ENCODE data around the gene DYNC1I1. TPM values are rescaled to one million over a fixed set of nuclear protein-coding genes. Genes with fewer than 3 reads are reported as not detected.

Gene DYNC1I1
- total RNA-seq, 1 experiment from 2014 or later, result 8.3 TPM

GRCh38 chr7:96009148-96009547 lies 236.8 kb downstream of the DYNC1I1 start:
- Mint-ChIP-seq H3K9me3 (ENCODE audit: unreplicated experiment) (no peaks in the 10 kb centered on the region), H3K4me1 (ENCODE audit: low read depth, unreplicated experiment) (no peaks in the 10 kb centered on the region), H3K36me3 (ENCODE audit: insufficient read depth, unreplicated experiment) (no peaks in the 10 kb centered on the region), H3K27me3 (ENCODE audit: insufficient read depth, unreplicated experiment) (peaks cover 4% of the 10 kb centered on the region), H3K4me3 (ENCODE audit: unreplicated experiment) (no peak overlapping the region), H3K27ac (ENCODE audit: unreplicated experiment) (no peak overlapping the region)
- no peaks in the 10 kb centered on the region for H3K9me3 ChIP-seq
- no peaks in the 10 kb centered on the region for H3K36me3 ChIP-seq (ENCODE audit: control insufficient read depth, insufficient read depth, low read length)
- intact Hi-C loops (cut with micrococcal nuclease; ENCODE audit: unreplicated experiment), result no loop called here
- no peak for DNase-seq
- H3K27me3 ChIP-seq (replicated peaks; ENCODE audit: control insufficient read depth, insufficient read depth, low read length), result no peaks in the 10 kb centered on the region
- no peaks in the 10 kb centered on the region for H3K4me1 ChIP-seq
- CTCF ChIA-PET, result no interaction called here
- H3K4me3 ChIP-seq (ENCODE audit: low read depth, low read length), result no peak overlapping the region
- no TSS peak for BruUV-seq (replicated peaks)
- POLR2A ChIA-PET, result no interaction called here
- TF ChIP-seq, protein P1, sequence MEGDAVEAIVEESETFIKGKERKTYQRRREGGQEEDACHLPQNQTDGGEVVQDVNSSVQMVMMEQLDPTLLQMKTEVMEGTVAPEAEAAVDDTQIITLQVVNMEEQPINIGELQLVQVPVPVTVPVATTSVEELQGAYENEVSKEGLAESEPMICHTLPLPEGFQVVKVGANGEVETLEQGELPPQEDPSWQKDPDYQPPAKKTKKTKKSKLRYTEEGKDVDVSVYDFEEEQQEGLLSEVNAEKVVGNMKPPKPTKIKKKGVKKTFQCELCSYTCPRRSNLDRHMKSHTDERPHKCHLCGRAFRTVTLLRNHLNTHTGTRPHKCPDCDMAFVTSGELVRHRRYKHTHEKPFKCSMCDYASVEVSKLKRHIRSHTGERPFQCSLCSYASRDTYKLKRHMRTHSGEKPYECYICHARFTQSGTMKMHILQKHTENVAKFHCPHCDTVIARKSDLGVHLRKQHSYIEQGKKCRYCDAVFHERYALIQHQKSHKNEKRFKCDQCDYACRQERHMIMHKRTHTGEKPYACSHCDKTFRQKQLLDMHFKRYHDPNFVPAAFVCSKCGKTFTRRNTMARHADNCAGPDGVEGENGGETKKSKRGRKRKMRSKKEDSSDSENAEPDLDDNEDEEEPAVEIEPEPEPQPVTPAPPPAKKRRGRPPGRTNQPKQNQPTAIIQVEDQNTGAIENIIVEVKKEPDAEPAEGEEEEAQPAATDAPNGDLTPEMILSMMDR (IDR thresholded peaks at IDR 0.05; ENCODE audit: insufficient read depth in 1 of 2, low read depth in 1 of 2, low read length in 1 of 2, severe bottlenecking in 1 of 2, unreplicated experiment in 1 of 2), result no peak

DNA sequence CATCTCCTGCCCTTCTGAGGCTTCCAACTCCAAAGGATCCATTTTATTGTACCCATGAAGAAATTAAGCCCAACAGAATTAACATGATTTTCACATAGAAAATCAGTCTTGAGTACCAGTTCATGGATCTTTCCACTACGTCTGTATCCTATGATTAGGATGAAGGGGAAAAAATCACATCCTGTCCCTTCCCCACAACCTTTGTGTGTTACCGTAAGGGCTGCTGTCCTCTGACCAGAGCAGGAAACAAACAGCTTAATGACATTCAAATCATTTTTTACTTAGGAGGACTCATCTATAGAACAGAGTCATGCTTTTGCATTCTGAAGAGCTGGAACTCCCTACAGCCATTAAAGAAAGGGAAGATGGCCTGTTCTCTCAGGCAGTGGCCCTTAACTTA lies 241.5 kb downstream of the DYNC1I1 start:
- TF ChIP-seq, protein P1 (IDR thresholded peaks at IDR 0.05; ENCODE audit: insufficient read depth in 1 of 2, low read depth in 1 of 2, low read length in 1 of 2, severe bottlenecking in 1 of 2, unreplicated experiment in 1 of 2), result no peak
- no peak overlapping the region for H3K4me3 ChIP-seq (ENCODE audit: low read depth, low read length)
- Mint-ChIP-seq H3K36me3 (ENCODE audit: insufficient read depth, unreplicated experiment) (no peaks in the 10 kb centered on the region), H3K4me3 (ENCODE audit: unreplicated experiment) (no peak overlapping the region), H3K9me3 (ENCODE audit: unreplicated experiment) (no peaks in the 10 kb centered on the region), H3K27ac (ENCODE audit: unreplicated experiment) (no peak overlapping the region), H3K27me3 (ENCODE audit: insufficient read depth, unreplicated experiment) (peaks cover 4% of the 10 kb centered on the region), H3K4me1 (ENCODE audit: low read depth, unreplicated experiment) (no peaks in the 10 kb centered on the region)
- H3K4me1 ChIP-seq, result no peaks in the 10 kb centered on the region
- no peaks in the 10 kb centered on the region for H3K9me3 ChIP-seq
- ChIA-PET POLR2A (no interaction called here), CTCF (no interaction called here)
- H3K36me3 ChIP-seq (ENCODE audit: control insufficient read depth, insufficient read depth, low read length), result no peaks in the 10 kb centered on the region
- H3K27me3 ChIP-seq (replicated peaks; ENCODE audit: control insufficient read depth, insufficient read depth, low read length), result no peaks in the 10 kb centered on the region
- no TSS peak for BruUV-seq (replicated peaks)
- DNase-seq, result no peak
- intact Hi-C loops (cut with micrococcal nuclease; ENCODE audit: unreplicated experiment), result no loop called here

DNA sequence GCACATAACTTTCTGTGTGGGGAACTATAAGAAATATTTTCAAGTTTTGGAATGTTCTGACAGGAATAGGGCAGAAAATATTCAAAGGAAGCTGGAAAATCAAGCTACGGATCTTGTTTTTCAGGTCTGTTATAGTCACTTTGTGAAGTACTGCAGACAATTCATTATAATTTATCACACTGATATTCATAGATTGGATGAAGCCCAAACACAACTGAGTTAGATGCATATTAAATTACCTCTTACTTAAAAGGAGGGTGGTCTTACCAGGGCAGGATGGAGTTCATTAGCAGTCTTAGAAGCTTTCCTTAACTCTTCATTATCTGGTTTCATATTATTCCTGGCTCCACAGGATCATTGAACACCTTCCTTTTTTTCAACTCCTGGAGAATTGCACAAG lies 242.3 kb downstream of the DYNC1I1 start:
- H3K27me3 ChIP-seq (replicated peaks; ENCODE audit: control insufficient read depth, insufficient read depth, low read length), result no peaks in the 10 kb centered on the region
- ChIA-PET POLR2A (no interaction called here), CTCF (no interaction called here)
- BruUV-seq (replicated peaks), result no TSS peak
- H3K36me3 ChIP-seq (ENCODE audit: control insufficient read depth, insufficient read depth, low read length), result no peaks in the 10 kb centered on the region
- H3K4me3 Mint-ChIP-seq (ENCODE audit: unreplicated experiment), result no peak overlapping the region
- H3K9me3 ChIP-seq, result no peaks in the 10 kb centered on the region
- intact Hi-C loops (cut with micrococcal nuclease; ENCODE audit: unreplicated experiment), result no loop called here
- no peaks in the 10 kb centered on the region for H3K27me3 Mint-ChIP-seq (ENCODE audit: insufficient read depth, unreplicated experiment)
- no peak overlapping the region for H3K4me3 ChIP-seq (ENCODE audit: low read depth, low read length)
- DNase-seq, result no peak
- no peak overlapping the region for H3K27ac Mint-ChIP-seq (ENCODE audit: unreplicated experiment)
- H3K4me1 Mint-ChIP-seq (ENCODE audit: low read depth, unreplicated experiment), result no peaks in the 10 kb centered on the region
- H3K4me1 ChIP-seq, result no peaks in the 10 kb centered on the region
- no peaks in the 10 kb centered on the region for H3K36me3 Mint-ChIP-seq (ENCODE audit: insufficient read depth, unreplicated experiment)
- TF ChIP-seq, protein P1 (IDR thresholded peaks at IDR 0.05; ENCODE audit: insufficient read depth in 1 of 2, low read depth in 1 of 2, low read length in 1 of 2, severe bottlenecking in 1 of 2, unreplicated experiment in 1 of 2), result no peak
- no peaks in the 10 kb centered on the region for H3K9me3 Mint-ChIP-seq (ENCODE audit: unreplicated experiment)

Data from Caco-2 (cell line).